ENCODE measurements around the gene ATL3.
"Not testable (repeated sequence)": the region's sequence is repeated elsewhere in the genome, so short reads cannot be mapped to it uniquely, and the experiment has no call there.

The ATL3 gene

GRCh38 chr11:63611395-63611747 is 59.8 kb downstream of the ATL3 start:
- no peak for TF ChIP-seq CTCF (IDR thresholded peaks at IDR 0.05; ENCODE audit: insufficient read depth, missing control alignments)
- DNase-seq (ENCODE audit: insufficient read length, low spot score) (no peak), FAIRE-seq (no peak)

- no peak for FAIRE-seq
- no peak for TF ChIP-seq CTCF (IDR thresholded peaks at IDR 0.05; ENCODE audit: insufficient read depth, missing control alignments)
- no peak for DNase-seq (ENCODE audit: insufficient read length, low spot score)
These were observed 60.4 kb downstream of the ATL3 start for GRCh38 chr11:63610604-63611394.

GRCh38 chr11:63609971-63610580 is 61.1 kb downstream of the ATL3 start:
- FAIRE-seq = no peak
- TF ChIP-seq CTCF (IDR thresholded peaks at IDR 0.05; ENCODE audit: insufficient read depth, missing control alignments) = no peak
- DNase-seq (ENCODE audit: insufficient read length, low spot score) = no peak

- TF ChIP-seq CTCF (IDR thresholded peaks at IDR 0.05; ENCODE audit: insufficient read depth, missing control alignments) = no peak
- DNase-seq (ENCODE audit: insufficient read length, low spot score) = no peak
These were observed 61.6 kb downstream of the ATL3 start for GRCh38 chr11:63609536-63609935.

GRCh38 chr11:63608353-63609345 is 62.5 kb downstream of the ATL3 start:
- FAIRE-seq (no peak), DNase-seq (ENCODE audit: insufficient read length, low spot score) (no peak)
- TF ChIP-seq CTCF (IDR thresholded peaks at IDR 0.05; ENCODE audit: insufficient read depth, missing control alignments) = no peak

More at GRCh38 chr11:63609536-63609935, 61.6 kb downstream of the ATL3 start:
- no peak for FAIRE-seq

GRCh38 chr11:63603180-63603518 is 68.0 kb downstream of the ATL3 start:
- TF ChIP-seq CTCF (IDR thresholded peaks at IDR 0.05; ENCODE audit: insufficient read depth, missing control alignments) = no peak
- FAIRE-seq = no peak
- DNase-seq (ENCODE audit: insufficient read length, low spot score) = no peak

GRCh38 chr11:63602290-63603179 is 68.6 kb downstream of the ATL3 start:
- not testable (repeated sequence) for DNase-seq (ENCODE audit: insufficient read length, low spot score); FAIRE-seq
